Heart left ventricle (tissue), 16 donors: Measurements from ENCODE around the gene GTPBP3. TPM values are rescaled to one million over a fixed set of nuclear protein-coding genes. Genes with fewer than 3 reads are reported as not detected.

Source experiments
- ATAC-seq, 4 donors: fragments of 200-7000 bp; cut with Tn5 transposase; one replicate each; pipeline ENCODE4 v1.9.1; 2020 to 2022; ENCODE audit warnings: moderate library complexity in 4 of 4, mild to moderate bottlenecking in 3 of 4, moderate number of reproducible peaks in 1 of 4
- DNase-seq, 5 donors: peaks; one replicate each; pipeline ENCODE4 v3.0.0-alpha.2; 2020
- H3K27ac ChIP-seq, 12 donors: fragments of 200-600 bp; sonication (generic) in 4 of 12; one replicate each; pipeline versions ENCODE4 v1.5.0 to v1.8.0; 2016 to 2022; ENCODE audit warnings: mild to moderate bottlenecking in 2 of 12
- H3K27me3 ChIP-seq, 9 donors: fragments of 200-600 bp; sonication (generic) in 2 of 9; one replicate each; pipeline versions ENCODE4 v1.5.1 to v1.8.0; 2016 to 2022; ENCODE audit warnings: mild to moderate bottlenecking in 3 of 9
- H3K36me3 ChIP-seq, 9 donors: fragments of 200-600 bp; sonication (generic) in 2 of 9; one replicate each; pipeline versions ENCODE4 v1.5.0 to v1.8.0; 2018 to 2022; ENCODE audit warnings: mild to moderate bottlenecking in 2 of 9
- H3K4me1 ChIP-seq, 12 donors: fragments of 200-600 bp; sonication (generic) in 4 of 12; one replicate each; pipeline versions ENCODE4 v1.5.0 to v1.8.0; 2016 to 2022; ENCODE audit warnings: mild to moderate bottlenecking in 3 of 12
- H3K4me3 ChIP-seq, 12 donors: fragments of 200-600 bp; sonication (generic) in 4 of 12; one replicate each; pipeline versions ENCODE4 v1.5.0 to v1.8.0; 2017 to 2022; ENCODE audit warnings: mild to moderate bottlenecking in 9 of 12, moderate library complexity in 4 of 12
- H3K9me3 ChIP-seq, 12 donors: fragments of 200-600 bp; sonication (generic) in 4 of 12; one replicate each; pipeline versions ENCODE4 v1.5.0 to v1.8.0; 2016 to 2022; ENCODE audit warnings: mild to moderate bottlenecking in 1 of 12
- POLR2A ChIP-seq, 2 donors: fragments of 450-650 bp; IDR thresholded peaks; one replicate each; pipeline ENCODE4 v1.6.1; 2017; ENCODE audit warnings: antibody characterized with exemption in 2 of 2, mild to moderate bottlenecking in 2 of 2, moderate library complexity in 2 of 2
- WGBS, 4 donors: extraction: QIAGEN DNeasy Blood & Tissue Kit in 2 of 4; methylation state at CpG; one replicate each; pipeline versions ENCODE4 v1.1.5 to v1.1.7; 2013 to 2018; 5-methylcytosine and 5-hydroxymethylcytosine counted together
- intact Hi-C, 10 donors: fragments of 100-400 bp; cut with DNase I; formaldehyde crosslinking; loops; one replicate each; pipeline versions ENCODE4 v1.11.1 to v1.14.2; 2022
- polyA plus RNA-seq, 2 donors: library from polyadenylated mRNA; stranded (reverse); fragments of 200-250 nt; gene quantifications; one replicate each; pipeline ENCODE4 v1.2.3, GENCODE V29; 2013
- total RNA-seq, 9 donors: library from RNA; depleted of rRNA in 2 of 9; stranded (reverse); fragments of >200 nt in 2 of 9; fragmentation: NEBNext Ultra II Directional in 3 of 9; extraction: Animal tissue kit (Norgen Biotek cat#: 25700) in 3 of 9; gene quantifications; one replicate each; pipeline versions ENCODE4 v1.1.0 to v1.2.4, GENCODE V29; 2016 to 2023
- TF ChIP-seq, protein P1 (sequence below), 12 donors: fragments of 200-600 bp; sonication (generic) in 4 of 12; IDR thresholded peaks; one replicate each; pipeline versions ENCODE4 v1.5.0 to v1.8.0; 2018 to 2022; ENCODE audit warnings: antibody characterized with exemption in 12 of 12, mild to moderate bottlenecking in 5 of 12
- donor health status: ischemic (EF 13 %, LVEDD 7.1; RV severe dilation, severe dysfunction).
- donor health status: healthy with polysubstance abuse.
- donor health status: DM: no; HTN: yes; CAD: no.
- donor health status: DM: no; HTN: no; CAD: no.
- donor health status: ischemic (EF 25% LVEDD 6.9; RV normal size, moderate dysfunction).
- donor health status: ischemic (EF 25% LVEDD 5.7; RV mildly dilated, moderate dysfunction).
- donor health status: healthy.
- donor health status: DM: yes; HTN: yes; CAD: no.
- donor health status: ischemic (EF 35%, LVEDD 5.7; RV mildly dilated, moderate dysfunction).
- donor health status: nonischemic (EF 11% LVEDD 7.7; RV severe dilation, severe dysfunction).
- donor health status: DM: yes; HTN: yes; CAD: no.
- donor health status: PGD.
- donor health status: ischemic (EF 29% LVEDD 5.4; RV normal size, mild dysfunction).
- donor health status: nonischemic (EF 23%, LVEDD 6.1; RV moderate dilation, normal function).

The GTPBP3 gene
- total and polyA plus RNA-seq, 11 donors, result 6.3 to 20.1 (median 11.3) TPM

DNA sequence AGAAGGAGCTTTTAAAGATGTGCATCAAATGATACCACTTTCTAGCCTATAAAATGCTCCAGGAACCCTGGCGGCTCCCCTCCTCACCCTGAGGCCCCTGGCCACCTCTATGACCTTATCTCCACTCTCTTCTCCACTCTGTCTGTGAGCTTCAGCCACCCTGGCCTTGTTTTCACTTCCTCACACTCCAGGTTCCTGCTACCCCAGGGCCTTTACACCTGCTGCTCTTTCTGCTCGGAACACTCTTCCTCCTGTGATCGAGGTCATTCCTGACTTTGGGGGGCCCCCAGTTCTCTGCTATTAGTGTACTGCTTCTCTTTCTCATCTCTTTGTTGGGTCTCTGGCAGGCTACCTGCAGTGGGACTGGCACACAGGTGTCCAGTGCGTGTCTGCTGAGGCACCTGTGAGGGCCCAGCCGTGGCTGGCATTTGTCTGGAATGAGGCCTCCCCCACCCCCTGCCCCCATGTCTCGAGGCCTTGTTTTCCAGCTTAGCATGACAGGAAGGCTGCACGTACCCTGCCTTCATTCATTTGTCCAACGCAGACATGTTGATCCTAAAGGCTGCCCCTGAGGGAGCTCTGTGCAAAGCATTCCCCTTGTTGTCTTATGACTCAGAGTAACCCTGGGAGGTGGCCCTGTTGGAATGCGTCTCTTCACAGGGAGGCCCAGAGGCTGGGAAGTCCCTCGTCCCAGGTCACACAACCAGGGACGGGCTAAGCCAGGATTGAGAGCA lies 25.7 kb upstream of the GTPBP3 start:
- H3K9me3 ChIP-seq, result no peaks in the 10 kb centered on the region
- H3K4me3 ChIP-seq, result no peak overlapping the region
- TF ChIP-seq, protein P1, sequence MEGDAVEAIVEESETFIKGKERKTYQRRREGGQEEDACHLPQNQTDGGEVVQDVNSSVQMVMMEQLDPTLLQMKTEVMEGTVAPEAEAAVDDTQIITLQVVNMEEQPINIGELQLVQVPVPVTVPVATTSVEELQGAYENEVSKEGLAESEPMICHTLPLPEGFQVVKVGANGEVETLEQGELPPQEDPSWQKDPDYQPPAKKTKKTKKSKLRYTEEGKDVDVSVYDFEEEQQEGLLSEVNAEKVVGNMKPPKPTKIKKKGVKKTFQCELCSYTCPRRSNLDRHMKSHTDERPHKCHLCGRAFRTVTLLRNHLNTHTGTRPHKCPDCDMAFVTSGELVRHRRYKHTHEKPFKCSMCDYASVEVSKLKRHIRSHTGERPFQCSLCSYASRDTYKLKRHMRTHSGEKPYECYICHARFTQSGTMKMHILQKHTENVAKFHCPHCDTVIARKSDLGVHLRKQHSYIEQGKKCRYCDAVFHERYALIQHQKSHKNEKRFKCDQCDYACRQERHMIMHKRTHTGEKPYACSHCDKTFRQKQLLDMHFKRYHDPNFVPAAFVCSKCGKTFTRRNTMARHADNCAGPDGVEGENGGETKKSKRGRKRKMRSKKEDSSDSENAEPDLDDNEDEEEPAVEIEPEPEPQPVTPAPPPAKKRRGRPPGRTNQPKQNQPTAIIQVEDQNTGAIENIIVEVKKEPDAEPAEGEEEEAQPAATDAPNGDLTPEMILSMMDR (IDR thresholded peaks at IDR 0.05), result no peak
- TF ChIP-seq POLR2A (IDR thresholded peaks at IDR 0.05), result no peak
- H3K36me3 ChIP-seq, result peaks cover 0 to 32% (median 29%) of the 10 kb centered on the region in 9 donors
- 58 to 77% (median 72%) methylated on average over 10 to 11 of the region's 11 CpGs for WGBS, 4 donors
- ATAC-seq (no peak), DNase-seq (no peak)
- peaks cover 0 to 39% (median 23%) of the 10 kb centered on the region in 12 donors for H3K4me1 ChIP-seq
- intact Hi-C loops, result loop anchor here in 1 of 10 donors (2.0 kb wide), 1 partner anchor 21 kb away; no protein-coding TSS in a partner anchor
- H3K27ac ChIP-seq, result no peak overlapping the region
- no peaks in the 10 kb centered on the region for H3K27me3 ChIP-seq

DNA sequence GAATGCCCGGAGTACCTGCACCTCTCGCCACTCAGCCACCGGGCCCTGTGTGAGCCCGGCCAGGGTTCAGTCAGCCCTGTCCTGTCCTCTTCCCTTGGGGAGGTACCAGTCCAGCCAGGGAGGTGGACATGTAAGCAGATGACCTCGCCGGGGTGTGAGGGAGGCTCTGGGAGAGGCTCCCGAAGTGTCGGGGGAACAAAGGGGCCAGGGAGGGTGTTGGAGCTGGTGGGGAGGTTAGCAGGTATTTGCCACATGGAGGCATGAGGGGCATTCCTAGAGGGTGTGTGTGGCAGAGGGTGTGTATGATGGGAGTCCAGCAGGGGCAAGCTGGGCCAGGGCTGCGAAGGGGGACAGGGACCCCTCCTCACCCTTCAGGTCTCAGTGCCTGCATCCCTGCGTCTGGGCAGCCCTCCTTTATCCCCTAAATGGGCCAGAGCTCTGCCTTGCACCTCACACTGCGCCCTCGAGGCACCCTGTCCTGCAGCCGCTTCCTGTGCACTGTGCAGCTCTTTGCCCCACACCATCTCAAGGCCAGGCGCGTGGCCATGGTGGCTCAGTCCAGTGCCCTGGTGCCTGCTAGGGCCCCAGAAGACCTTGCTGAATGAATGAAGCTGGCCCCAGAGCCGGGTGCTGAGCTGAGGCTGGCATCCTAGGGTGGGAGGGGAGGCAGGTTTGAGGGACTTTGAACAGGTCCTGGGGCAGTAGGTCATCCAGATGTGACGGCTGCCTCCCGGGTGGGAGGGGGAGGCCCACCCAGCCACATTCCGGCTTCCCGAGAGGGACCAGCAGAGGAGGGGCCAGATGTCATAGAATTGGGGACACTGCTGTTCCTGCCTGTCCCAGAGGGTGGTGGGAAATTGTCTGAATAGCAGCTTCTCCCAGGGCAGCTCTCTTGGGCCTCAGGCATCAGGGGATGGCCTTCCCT lies 24.9 kb upstream of the GTPBP3 start:
- Histone ChIP-seq H3K27ac (no peak overlapping the region), H3K4me3 (no peak overlapping the region), H3K9me3 (no peaks in the 10 kb centered on the region), H3K36me3 (peaks cover 0 to 37% (median 33%) of the 10 kb centered on the region in 9 donors), H3K4me1 (peaks cover 0 to 31% (median 19%) of the 10 kb centered on the region in 12 donors), H3K27me3 (no peaks in the 10 kb centered on the region)
- intact Hi-C loops, result no loop called here
- no peak for ATAC-seq
- TF ChIP-seq, protein P1 (IDR thresholded peaks at IDR 0.05), result no peak
- TF ChIP-seq POLR2A (IDR thresholded peaks at IDR 0.05), result no peak
- DNase-seq, result no peak
- WGBS, 4 donors, result 84 to 87% (median 86%) methylated on average over 18 to 20 of the region's 20 CpGs

DNA sequence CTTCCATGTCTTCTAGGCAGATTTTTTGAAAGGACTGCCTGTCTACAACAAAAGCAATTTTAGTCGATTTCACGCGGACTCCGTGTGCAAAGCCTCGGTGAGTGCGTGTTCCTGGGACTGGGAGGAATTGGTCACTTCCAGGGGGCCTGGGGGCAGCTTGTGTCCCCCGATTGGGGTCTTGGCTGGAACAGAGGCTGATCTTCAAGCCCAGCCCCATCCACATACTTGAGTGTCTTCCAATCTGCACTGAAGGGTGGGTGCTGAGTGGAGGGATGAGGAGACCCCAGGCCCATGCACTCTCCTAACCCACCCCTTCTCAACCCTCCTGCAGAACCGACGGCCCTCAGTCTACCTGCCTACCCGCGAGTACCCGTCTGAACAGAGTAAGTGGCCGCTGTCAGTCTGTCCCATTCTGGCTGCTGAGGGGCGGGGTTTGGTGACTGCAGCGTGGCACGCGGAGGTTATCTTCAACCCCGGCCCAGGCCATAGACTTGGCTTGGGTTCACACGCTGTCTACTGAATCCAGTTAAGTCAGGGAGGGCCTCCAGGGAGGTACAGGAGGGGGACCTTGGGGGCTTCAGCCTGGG lies 23.3 kb upstream of the GTPBP3 start:
- H3K36me3 ChIP-seq, result peaks cover 0 to 49% (median 38%) of the 10 kb centered on the region in 9 donors
- H3K9me3 ChIP-seq, result no peaks in the 10 kb centered on the region
- TF ChIP-seq POLR2A (IDR thresholded peaks at IDR 0.05), result no peak
- TF ChIP-seq, protein P1 (IDR thresholded peaks at IDR 0.05), result no peak
- H3K4me1 ChIP-seq, result peaks cover 0 to 26% (median 17%) of the 10 kb centered on the region in 12 donors
- H3K4me3 ChIP-seq, result no peak overlapping the region
- WGBS, 4 donors, result 84 to 93% (median 90%) methylated on average over 18 to 19 of the region's 19 CpGs
- intact Hi-C loops, result no loop called here
- ATAC-seq, result no peak
- no peaks in the 10 kb centered on the region for H3K27me3 ChIP-seq
- H3K27ac ChIP-seq, result no peak overlapping the region
- DNase-seq, result no peak
